HepG2 (cell line): ENCODE results near the gene MTA1. TPM values are rescaled to one million over a fixed set of nuclear protein-coding genes. Genes with fewer than 3 reads are reported as not detected.
A peak's percentile ranks its signal among the peaks of the same experiment; 100 is the strongest.

Experiments
- ASH2L ChIP-seq: fragments of 300-600, 200-600 bp; sonication (generic); IDR thresholded peaks from 2 replicates; pipeline ENCODE4 v1.7.0; 2017; ENCODE audit warnings: low read depth, mild to moderate bottlenecking, moderate library complexity, mixed read lengths, low read length; ENCODE audit not compliant: insufficient read length
- ATM ChIP-seq: fragments of 450-650 bp; IDR thresholded peaks from 2 replicates; pipeline ENCODE4 v1.7.1; 2017; ENCODE audit warnings: mild to moderate bottlenecking, borderline replicate concordance
- EED ChIP-seq: sonication (generic); formaldehyde crosslinking; IDR thresholded peaks from 2 replicates; pipeline ENCODE4 v1.5.0; 2020; ENCODE audit warnings: mild to moderate bottlenecking, missing genetic modification reagents
- ESRRA ChIP-seq: sonication (generic); formaldehyde crosslinking; IDR thresholded peaks from 2 replicates; pipeline ENCODE4 v1.5.1; 2020; ENCODE audit warnings: mild to moderate bottlenecking, low read depth, missing genetic modification reagents
- FOXA1 ChIP-seq, 2 experiments: fragments of 450-650 bp in 1 of 2; sonication (generic) in 1 of 2; formaldehyde crosslinking in 1 of 2; IDR thresholded peaks; 2 replicates each; pipeline versions ENCODE4 v1.4.0 to v1.6.1; 2016 to 2020; ENCODE audit warnings: missing genetic modification reagents in 1 of 2
- FOXC1 ChIP-seq: sonication (generic); formaldehyde crosslinking; IDR thresholded peaks from 2 replicates; pipeline ENCODE4 v1.8.0; 2022; ENCODE audit warnings: mild to moderate bottlenecking, missing genetic modification reagents, borderline replicate concordance
- HMG20A ChIP-seq: IDR thresholded peaks from 2 replicates; pipeline ENCODE4 v1.6.1; 2016; ENCODE audit warnings: borderline replicate concordance
- HNRNPLL ChIP-seq: fragments of 200-400 bp; formaldehyde crosslinking; IDR thresholded peaks from 2 replicates; pipeline ENCODE4 v1.6.1; 2017; ENCODE audit warnings: mild to moderate bottlenecking, low read depth, low read length; ENCODE audit not compliant: poor library complexity, severe bottlenecking
- HOXA5 ChIP-seq: sonication (generic); formaldehyde crosslinking; IDR thresholded peaks from 2 replicates; pipeline ENCODE4 v1.4.0; 2020; ENCODE audit warnings: missing genetic modification reagents
- KDM1A ChIP-seq: IDR thresholded peaks from 2 replicates; pipeline ENCODE4 v1.6.1; 2016; ENCODE audit warnings: missing compliant biosample characterization
- MTA1 ChIP-seq: sonication (generic); formaldehyde crosslinking; IDR thresholded peaks from 2 replicates; pipeline ENCODE4 v1.4.0; 2020; ENCODE audit warnings: missing genetic modification reagents, mild to moderate bottlenecking, borderline replicate concordance
- MZF1 ChIP-seq: sonication (generic); formaldehyde crosslinking; IDR thresholded peaks from 2 replicates; pipeline ENCODE4 v1.8.1; 2023; ENCODE audit warnings: mild to moderate bottlenecking, missing genetic modification reagents, borderline replicate concordance
- NR2C2 ChIP-seq: sonication (generic); formaldehyde crosslinking; IDR thresholded peaks from 2 replicates; pipeline ENCODE4 v1.4.0; 2020; ENCODE audit warnings: missing genetic modification reagents, mild to moderate bottlenecking, moderate library complexity, borderline replicate concordance
- NR2F2 ChIP-seq: IDR thresholded peaks from 2 replicates; pipeline ENCODE4 v1.6.1; 2012; ENCODE audit warnings: low read depth, inconsistent platforms, borderline replicate concordance
- PHF20 ChIP-seq: sonication (generic); formaldehyde crosslinking; IDR thresholded peaks from 2 replicates; pipeline ENCODE4 v1.5.0; 2020; ENCODE audit warnings: mild to moderate bottlenecking, missing genetic modification reagents
- RFXANK ChIP-seq: IDR thresholded peaks from 2 replicates; pipeline ENCODE4 v1.6.1; 2016
- SIX4 ChIP-seq: sonication (generic); formaldehyde crosslinking; IDR thresholded peaks from 2 replicates; pipeline ENCODE4 v1.4.0; 2020; ENCODE audit warnings: missing genetic modification reagents
- SMC3 ChIP-seq: IDR thresholded peaks from 2 replicates; pipeline ENCODE4 v1.6.1; 2011; ENCODE audit warnings: low read length, improper control_type of control experiment
- SP1 ChIP-seq, 2 experiments: fragments of 450-650 bp in 1 of 2; sonication (generic) in 1 of 2; formaldehyde crosslinking in 1 of 2; IDR thresholded peaks; 2 replicates each; pipeline versions ENCODE4 v1.4.0 to v1.6.1; 2016 to 2020; ENCODE audit warnings: missing genetic modification reagents in 1 of 2
- ZBTB38 ChIP-seq: sonication (generic); formaldehyde crosslinking; IDR thresholded peaks from 2 replicates; pipeline ENCODE4 v1.5.1; 2020; ENCODE audit warnings: mild to moderate bottlenecking, missing genetic modification reagents
- ZBTB8A ChIP-seq: sonication (generic); formaldehyde crosslinking; IDR thresholded peaks from 2 replicates; pipeline ENCODE4 v1.4.0; 2020; ENCODE audit warnings: mild to moderate bottlenecking, low read depth, missing genetic modification reagents, borderline replicate concordance
- ZFP37 ChIP-seq: sonication (generic); formaldehyde crosslinking; IDR thresholded peaks from 2 replicates; pipeline ENCODE4 v1.4.0; 2020; ENCODE audit warnings: missing genetic modification reagents, borderline replicate concordance
- ZNF234 ChIP-seq: sonication (generic); formaldehyde crosslinking; conservative IDR thresholded peaks from 2 replicates; pipeline ENCODE4 v1.5.1; 2020; ENCODE audit warnings: mild to moderate bottlenecking, missing genetic modification reagents
- ZNF441 ChIP-seq: sonication (generic); formaldehyde crosslinking; IDR thresholded peaks from 2 replicates; pipeline ENCODE4 v1.7.0; 2021; ENCODE audit warnings: missing genetic modification reagents, borderline replicate concordance
- ZNF7 ChIP-seq: IDR thresholded peaks from 2 replicates; pipeline ENCODE4 v1.6.1; 2016; ENCODE audit warnings: missing biosample characterization, missing genetic modification reagents
- ZNF720 ChIP-seq: sonication (generic); formaldehyde crosslinking; IDR thresholded peaks from 2 replicates; pipeline ENCODE4 v1.4.0; 2020; ENCODE audit warnings: missing genetic modification reagents
- polyA plus RNA-seq, 8 experiments: library from polyadenylated mRNA; depleted of rRNA in 3 of 8; stranded (reverse) in 7 of 8; unstranded in 1 of 8; fragments of >200 nt; fragmentation: Illumina TruSeq in 4 of 8; extraction: Trizol in 4 of 8; gene quantifications; 2 replicates each; pipeline versions ENCODE4 v1.2.1 to v1.2.3, GENCODE V29; 2011 to 2016; ENCODE audit warnings: low read depth in 4 of 8, missing spikeins in 1 of 8, mixed read lengths in 1 of 8; ENCODE audit not compliant: insufficient read depth in 1 of 8
- total RNA-seq, 5 experiments: library from RNA; depleted of rRNA; stranded (reverse); fragments of >200 nt; fragmentation: Illumina TruSeq; extraction: Trizol; gene quantifications; 2 replicates each; pipeline ENCODE4 v1.2.3, GENCODE V29; 2016; ENCODE audit warnings: low read depth in 1 of 5
- TF ChIP-seq, protein P1 (sequence below): sonication (generic); formaldehyde crosslinking; IDR thresholded peaks from 2 replicates; pipeline ENCODE4 v1.5.1; 2020; ENCODE audit warnings: missing genetic modification reagents, mild to moderate bottlenecking, borderline replicate concordance
- TF ChIP-seq, protein P2 (sequence below): sonication (generic); formaldehyde crosslinking; IDR thresholded peaks from 2 replicates; pipeline ENCODE4 v1.4.0; 2020; ENCODE audit warnings: mild to moderate bottlenecking, missing genetic modification reagents

The MTA1 gene
- total and polyA plus RNA-seq, 2 of the 13 experiments (the other 11 are each of a cell fraction or from before 2014, with no cell fraction given): 35.2 to 85.8 TPM

DNA sequence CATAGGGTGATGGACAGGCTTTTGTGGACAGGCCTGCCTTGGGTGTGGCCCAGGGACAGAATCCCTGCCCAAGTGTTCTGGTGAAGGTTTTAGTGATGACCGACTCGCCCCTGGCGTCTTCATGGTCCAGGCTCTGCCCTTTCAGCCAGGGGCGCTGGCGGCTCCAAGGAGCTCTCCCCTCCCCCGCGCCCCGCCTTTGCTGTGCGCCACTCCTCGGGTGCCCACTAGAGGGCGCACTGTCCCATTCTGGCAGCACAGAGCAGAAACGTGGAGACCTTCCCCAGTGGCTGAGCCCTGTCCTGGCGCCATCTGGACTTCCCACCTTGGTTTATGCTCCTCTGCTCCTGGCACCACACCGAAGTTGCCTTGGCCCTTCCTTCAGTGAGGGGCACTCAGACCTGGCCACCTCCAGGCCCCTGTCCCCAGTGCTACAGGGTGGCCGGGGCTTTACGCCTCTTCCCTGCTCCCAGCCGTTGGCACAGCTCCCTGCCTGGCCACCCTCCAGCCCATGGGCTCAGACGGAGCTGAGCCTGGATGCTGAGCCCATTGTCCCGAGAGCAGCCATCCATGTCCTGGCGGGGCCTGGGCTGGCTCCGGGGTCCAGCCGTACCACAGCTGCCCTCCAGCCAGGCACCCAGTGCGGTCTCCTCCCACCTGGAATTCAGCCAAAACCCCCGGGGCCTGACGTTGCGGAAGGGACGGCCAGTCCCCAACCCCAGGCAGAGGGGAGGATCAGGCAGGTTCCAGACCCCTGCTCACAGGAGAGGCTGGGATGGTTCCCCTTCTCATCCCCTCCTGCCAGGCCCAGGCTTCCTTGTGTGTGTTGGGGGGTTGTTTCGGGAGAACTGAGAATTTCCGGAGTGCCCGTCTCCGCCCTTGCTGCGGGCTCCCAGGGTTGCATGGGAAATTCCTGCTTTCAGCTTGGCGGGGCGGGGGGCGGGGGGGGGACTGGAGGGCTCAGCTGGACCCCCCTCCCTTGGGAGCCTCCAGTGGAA, 61.5 kb downstream of the MTA1 start (continued):
- TF ChIP-seq, protein P1, sequence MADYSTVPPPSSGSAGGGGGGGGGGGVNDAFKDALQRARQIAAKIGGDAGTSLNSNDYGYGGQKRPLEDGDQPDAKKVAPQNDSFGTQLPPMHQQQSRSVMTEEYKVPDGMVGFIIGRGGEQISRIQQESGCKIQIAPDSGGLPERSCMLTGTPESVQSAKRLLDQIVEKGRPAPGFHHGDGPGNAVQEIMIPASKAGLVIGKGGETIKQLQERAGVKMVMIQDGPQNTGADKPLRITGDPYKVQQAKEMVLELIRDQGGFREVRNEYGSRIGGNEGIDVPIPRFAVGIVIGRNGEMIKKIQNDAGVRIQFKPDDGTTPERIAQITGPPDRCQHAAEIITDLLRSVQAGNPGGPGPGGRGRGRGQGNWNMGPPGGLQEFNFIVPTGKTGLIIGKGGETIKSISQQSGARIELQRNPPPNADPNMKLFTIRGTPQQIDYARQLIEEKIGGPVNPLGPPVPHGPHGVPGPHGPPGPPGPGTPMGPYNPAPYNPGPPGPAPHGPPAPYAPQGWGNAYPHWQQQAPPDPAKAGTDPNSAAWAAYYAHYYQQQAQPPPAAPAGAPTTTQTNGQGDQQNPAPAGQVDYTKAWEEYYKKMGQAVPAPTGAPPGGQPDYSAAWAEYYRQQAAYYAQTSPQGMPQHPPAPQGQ: no peak
- TF ChIP-seq MZF1: no peak
- no peak for TF ChIP-seq ESRRA
- TF ChIP-seq ZNF720 (CRISPR knock-in tag): no peak
- TF ChIP-seq SP1 (IDR thresholded peaks at IDR 0.05): no peak
- peak; percentile 67; the same call in 1 of the 2 replicates for TF ChIP-seq SP1 (CRISPR knock-in tag; IDR thresholded peaks at IDR 0.05)
- TF ChIP-seq ZBTB8A (CRISPR knock-in tag): no peak
- no peak for TF ChIP-seq NR2F2
- no peak for TF ChIP-seq KDM1A (CRISPR knock-in tag)
- TF ChIP-seq ASH2L: peak; percentile 51
- 0 out of 2 replicates have a peak, but pooled peaks have one; percentile 22 for TF ChIP-seq PHF20
- no peak for TF ChIP-seq ZFP37 (CRISPR knock-in tag)
- TF ChIP-seq ZNF441 (CRISPR knock-in tag): no peak
- TF ChIP-seq HNRNPLL: peak; percentile 26
- TF ChIP-seq FOXA1 (IDR thresholded peaks at IDR 0.05): no peak
- TF ChIP-seq FOXA1 (CRISPR knock-in tag; IDR thresholded peaks at IDR 0.05): peak; percentile 10; the same call in 1 of the 2 replicates
- TF ChIP-seq SMC3: peak; percentile 55; the same call in 1 of the 2 replicates
- TF ChIP-seq ATM: no peak
- 0 out of 2 replicates have a peak, but pooled peaks have one; percentile 20 for TF ChIP-seq EED (CRISPR knock-in tag)
- no peak for TF ChIP-seq SIX4
- TF ChIP-seq ZNF234 (CRISPR knock-in tag): no peak
- no peak; the same call in 1 of the 2 replicates for TF ChIP-seq NR2C2 (CRISPR knock-in tag)
- TF ChIP-seq ZBTB38 (CRISPR knock-in tag): 0 out of 2 replicates have a peak, but pooled peaks have one; percentile 34
- TF ChIP-seq FOXC1 (CRISPR knock-in tag): no peak
- TF ChIP-seq, protein P2, sequence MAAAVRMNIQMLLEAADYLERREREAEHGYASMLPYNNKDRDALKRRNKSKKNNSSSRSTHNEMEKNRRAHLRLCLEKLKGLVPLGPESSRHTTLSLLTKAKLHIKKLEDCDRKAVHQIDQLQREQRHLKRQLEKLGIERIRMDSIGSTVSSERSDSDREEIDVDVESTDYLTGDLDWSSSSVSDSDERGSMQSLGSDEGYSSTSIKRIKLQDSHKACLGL (CRISPR knock-in tag): no peak
- TF ChIP-seq HMG20A: no peak
- TF ChIP-seq HOXA5 (CRISPR knock-in tag): no peak
- TF ChIP-seq RFXANK (CRISPR knock-in tag): no peak
- no peak for TF ChIP-seq MTA1 (CRISPR knock-in tag)
- TF ChIP-seq ZNF7 (CRISPR knock-in tag): no peak
